WTC11 (cell line): ENCODE data around the gene GNAZ. TPM values are rescaled to one million over a fixed set of nuclear protein-coding genes. Genes with fewer than 3 reads are reported as not detected.

Experiments used
- ATAC-seq: fragments of 200-7000 bp; cut with Tn5 transposase; 2 replicates; pipeline ENCODE4 v1.10.0; 2021; ENCODE audit warnings: mild to moderate bottlenecking, moderate library complexity
- CTCF ChIA-PET: fragments of 300-600 bp; sonication (Branson Sonifier 250); formaldehyde crosslinking; loops from one replicate; lab custom pipeline; 2021; ENCODE audit warnings: antibody characterized with exemption; lab: Charles Lee
- POLR2A ChIA-PET: fragments of 350-600 bp; sonication (Branson Sonifier 250); formaldehyde crosslinking; loops from one replicate; lab custom pipeline; 2021; ENCODE audit warnings: antibody characterized with exemption; lab: Charles Lee
- DNase-seq: peaks from one replicate; pipeline ENCODE4 v3.0.0; 2021; ENCODE audit warnings: low spot score
- H3K27ac Mint-ChIP-seq: 2 replicates; pipeline ENCODE4 v1.8.0; 2021; ENCODE audit warnings: mixed read lengths
- H3K27me3 Mint-ChIP-seq: 2 replicates; pipeline ENCODE4 v1.8.0; 2021; ENCODE audit warnings: low read depth, mild to moderate bottlenecking, moderate library complexity, mixed read lengths
- H3K36me3 Mint-ChIP-seq: 2 replicates; pipeline ENCODE4 v1.8.0; 2021; ENCODE audit warnings: mixed read lengths
- H3K4me1 Mint-ChIP-seq: 2 replicates; pipeline ENCODE4 v1.8.0; 2022; ENCODE audit warnings: mixed read lengths
- H3K4me3 Mint-ChIP-seq: 2 replicates; pipeline ENCODE4 v1.8.0; 2021; ENCODE audit warnings: mild to moderate bottlenecking, moderate library complexity, mixed read lengths
- H3K9me3 Mint-ChIP-seq: 2 replicates; pipeline ENCODE4 v1.8.0; 2021; ENCODE audit warnings: mixed read lengths
- ATF6 ChIP-seq: sonication (generic); formaldehyde crosslinking; IDR thresholded peaks from 2 replicates; pipeline ENCODE4 v1.8.1; 2023; ENCODE audit warnings: mild to moderate bottlenecking, missing genetic modification reagents
- ERG ChIP-seq: fragments of 250-450 bp; sonication (Bioruptor Pico); IDR thresholded peaks from 2 replicates; pipeline ENCODE4 v1.8.0; 2021; ENCODE audit warnings: mild to moderate bottlenecking
- NR1H2 ChIP-seq: sonication (generic); formaldehyde crosslinking; IDR thresholded peaks from 2 replicates; pipeline ENCODE4 v1.9.0; 2021; ENCODE audit warnings: mild to moderate bottlenecking, moderate library complexity, missing genetic modification reagents
- NR2C2 ChIP-seq: sonication (generic); formaldehyde crosslinking; IDR thresholded peaks from 2 replicates; pipeline ENCODE4 v1.8.0; 2022; ENCODE audit warnings: mild to moderate bottlenecking, missing genetic modification reagents
- TCF7 ChIP-seq: sonication (generic); formaldehyde crosslinking; IDR thresholded peaks from 2 replicates; pipeline ENCODE4 v1.8.0; 2022; ENCODE audit warnings: mild to moderate bottlenecking, low read depth, missing genetic modification reagents, moderate library complexity
- ZNF512 ChIP-seq: sonication (generic); formaldehyde crosslinking; IDR thresholded peaks from 2 replicates; pipeline ENCODE4 v1.8.1; 2022; ENCODE audit warnings: missing genetic modification reagents, borderline replicate concordance
- total RNA-seq: library from RNA; stranded (reverse); gene quantifications from 3 replicates; pipeline ENCODE4 v1.2.3, GENCODE V29; 2021

Gene GNAZ
- total RNA-seq, 1 experiment from 2014 or later: 9.9 TPM

GRCh38 chr22:23169043-23169406 is 98.7 kb downstream of the GNAZ start:
- DNase-seq: no peak

More at GRCh38 chr22:23169043-23169406, 98.7 kb downstream of the GNAZ start:
- CTCF ChIA-PET: interaction anchor here (1.2 to 5.5 kb wide), 3 partner anchors 13 to 92 kb away, joined by 3 to 42 read pairs (median 4); no protein-coding TSS in a partner anchor
- no peak for ATAC-seq
- TF ChIP-seq ERG (CRISPR knock-in tag) (no peak), ATF6 (CRISPR knock-in tag) (no peak), TCF7 (CRISPR knock-in tag) (no peak), NR1H2 (CRISPR knock-in tag) (no peak), NR2C2 (no peak), ZNF512 (CRISPR knock-in tag) (no peak)
- H3K9me3 Mint-ChIP-seq: no peaks in the 10 kb centered on the region
- no peaks in the 10 kb centered on the region for H3K27me3 Mint-ChIP-seq
- no peak overlapping the region for H3K27ac Mint-ChIP-seq
- POLR2A ChIA-PET: no interaction called here
- peaks cover 13% of the 10 kb centered on the region for H3K4me1 Mint-ChIP-seq
- H3K36me3 Mint-ChIP-seq: no peaks in the 10 kb centered on the region
- no peak overlapping the region for H3K4me3 Mint-ChIP-seq

Other genes starting within 250 kb of the GNAZ start
- not detected in 3 replicates for gene IGLL5, start 182.7 kb upstream of the GNAZ start, total RNA-seq
- 0.50 to 0.57 TPM in 2 of 3 replicates, not detected in the other for gene RSPH14, start 71.5 kb downstream of the GNAZ start, total RNA-seq
- 0.89 to 1.8 TPM (median 1.1 TPM) in 3 replicates for gene RAB36, start 75.0 kb downstream of the GNAZ start, total RNA-seq
- gene BCR, start 110.0 kb downstream of the GNAZ start, total RNA-seq: 96.5 to 129 TPM (median 105 TPM) in 3 replicates